HG02970 (cell line): Measurements from ENCODE around the gene DNAL1.
"Not testable (repeated sequence)": the region's sequence is repeated elsewhere in the genome, so short reads cannot be mapped to it uniquely, and the experiment has no call there.

ENCODE experiments used
- ATAC-seq: cut with Tn5 transposase; IDR thresholded peaks from one replicate; pipeline ENCODE4 v1.9.1; 2021; ENCODE audit warnings: mild to moderate bottlenecking, moderate library complexity, moderate number of reproducible peaks; ENCODE audit not compliant: unreplicated experiment, low FRiP score

The DNAL1 gene

GRCh38 chr14:73696466-73697400 lies 51.9 kb downstream of the DNAL1 start:
- ATAC-seq: no peak

- no peak for ATAC-seq
These were observed 55.5 kb downstream of the DNAL1 start for GRCh38 chr14:73700325-73700724.

GRCh38 chr14:73708076-73708475 lies 63.3 kb downstream of the DNAL1 start:
- ATAC-seq: not testable (repeated sequence)

GRCh38 chr14:73709904-73710469 lies 65.2 kb downstream of the DNAL1 start:
- ATAC-seq: no peak

- no peak for ATAC-seq
These were observed 66.0 kb downstream of the DNAL1 start for GRCh38 chr14:73710737-73711136.

- ATAC-seq: no peak
These were observed 67.3 kb downstream of the DNAL1 start for GRCh38 chr14:73712071-73712506.

GRCh38 chr14:73712540-73713180 lies 67.9 kb downstream of the DNAL1 start:
- no peak for ATAC-seq

- no peak for ATAC-seq
These were observed 68.5 kb downstream of the DNAL1 start for GRCh38 chr14:73713206-73713802.

GRCh38 chr14:73713803-73714655 lies 69.2 kb downstream of the DNAL1 start, which contains the start of gene PNMA1:
Gene PNMA1, minus strand, starts transcription at chr14:73714384. Its CDS starts 745 bp downstream, at chr14:73713639.
- ATAC-seq: peak; percentile 63

GRCh38 chr14:73714656-73715081 lies 69.9 kb downstream of the DNAL1 start:
- no peak for ATAC-seq

- no peak for ATAC-seq
These were observed 70.9 kb downstream of the DNAL1 start for GRCh38 chr14:73715707-73716106.

- no peak for ATAC-seq
These were observed 72.5 kb downstream of the DNAL1 start for GRCh38 chr14:73717266-73717665.

GRCh38 chr14:73717711-73718417 lies 73.1 kb downstream of the DNAL1 start:
- ATAC-seq: no peak

- ATAC-seq: no peak
These were observed 73.8 kb downstream of the DNAL1 start for GRCh38 chr14:73718418-73719251.

GRCh38 chr14:73719361-73719760 lies 74.6 kb downstream of the DNAL1 start:
- no peak for ATAC-seq

- no peak for ATAC-seq
These were observed 75.0 kb downstream of the DNAL1 start for GRCh38 chr14:73719791-73720190.

GRCh38 chr14:73720636-73721035 lies 75.8 kb downstream of the DNAL1 start:
- no peak for ATAC-seq

- ATAC-seq: no peak
These were observed 76.5 kb downstream of the DNAL1 start for GRCh38 chr14:73721101-73721821.
